ENCODE measurements around the gene FHOD1.

The FHOD1 gene

GRCh38 chr16:67247192-67248072 lies at the start of gene FHOD1:
TSS of gene FHOD1 (minus strand) at chr16:67247481. CDS start at chr16:67247410, 71 bp downstream.
- peak; percentile 96 to 99 for DNase-seq (ENCODE audit: low read depth in 2 of 2)

GRCh38 chr16:67296420-67296819 lies 49.1 kb upstream of the FHOD1 start:
- DNase-seq (ENCODE audit: low read depth in 2 of 2) = no peak

GRCh38 chr16:67294938-67295361 lies 47.7 kb upstream of the FHOD1 start:
- DNase-seq (ENCODE audit: low read depth in 2 of 2) = no peak

- no peak for DNase-seq (ENCODE audit: low read depth in 2 of 2)
Observed at GRCh38 chr16:67294171-67294757, 47.0 kb upstream of the FHOD1 start.

- DNase-seq (ENCODE audit: low read depth in 2 of 2) = no peak
Observed at GRCh38 chr16:67291461-67291860, 44.2 kb upstream of the FHOD1 start.

- no peak for DNase-seq (ENCODE audit: low read depth in 2 of 2)
Observed at GRCh38 chr16:67287960-67288359, 40.7 kb upstream of the FHOD1 start.

- DNase-seq (ENCODE audit: low read depth in 2 of 2) = no peak
Observed at GRCh38 chr16:67286441-67287235, 39.4 kb upstream of the FHOD1 start.

GRCh38 chr16:67284699-67285646 lies 37.7 kb upstream of the FHOD1 start:
- DNase-seq (ENCODE audit: low read depth in 2 of 2) = no peak

GRCh38 chr16:67283826-67284555 lies 36.7 kb upstream of the FHOD1 start:
- no peak for DNase-seq (ENCODE audit: low read depth in 2 of 2)

- no peak for DNase-seq (ENCODE audit: low read depth in 2 of 2)
Observed at GRCh38 chr16:67283039-67283825, 36.0 kb upstream of the FHOD1 start.

GRCh38 chr16:67282447-67282805 lies 35.1 kb upstream of the FHOD1 start:
- no peak for DNase-seq (ENCODE audit: low read depth in 2 of 2)

- no peak for DNase-seq (ENCODE audit: low read depth in 2 of 2)
Observed at GRCh38 chr16:67281536-67282446, 34.5 kb upstream of the FHOD1 start.

GRCh38 chr16:67280090-67281015 lies 33.1 kb upstream of the FHOD1 start:
- no peak for DNase-seq (ENCODE audit: low read depth in 2 of 2)

- DNase-seq (ENCODE audit: low read depth in 2 of 2) = peak; percentile 70 to 74
Observed at GRCh38 chr16:67279296-67280089, 32.2 kb upstream of the FHOD1 start, which contains the start of gene PLEKHG4. TSS of gene PLEKHG4 (plus strand) at chr16:67279532. CDS start at chr16:67280045, 513 bp downstream.

- DNase-seq (ENCODE audit: low read depth in 2 of 2) = peak in 1 of 2 donors; percentile 23
Observed at GRCh38 chr16:67278773-67279295, 31.6 kb upstream of the FHOD1 start.

Measured in activated CD4-positive, alpha-beta T cell treated with anti-CD3 and anti-CD28 coated beads for 24 hours (primary cell).